HG02981 (cell line): ENCODE measurements around the gene KCNK4.
A peak's percentile ranks its signal among the peaks of the same experiment; 100 is the strongest.

Experiments used
- ATAC-seq: cut with Tn5 transposase; IDR thresholded peaks from one replicate; pipeline ENCODE4 v1.9.1; 2021; ENCODE audit warnings: mild to moderate bottlenecking, moderate library complexity; ENCODE audit not compliant: unreplicated experiment

Gene KCNK4

GRCh38 chr11:64289002-64289564 lies 2.0 kb upstream of the KCNK4 start:
- ATAC-seq: no peak

- no peak for ATAC-seq
Measured at GRCh38 chr11:64290352-64291261, 495 bp upstream of the KCNK4 start.

- ATAC-seq: no peak
Measured at GRCh38 chr11:64291752-64292459, 804 bp downstream of the KCNK4 start.

GRCh38 chr11:64292460-64293254 lies 1.6 kb downstream of the KCNK4 start:
- no peak for ATAC-seq

GRCh38 chr11:64294774-64295173 lies 3.7 kb downstream of the KCNK4 start:
- no peak for ATAC-seq

GRCh38 chr11:64295760-64296159 lies 4.7 kb downstream of the KCNK4 start:
- no peak for ATAC-seq

GRCh38 chr11:64296236-64296635 lies 5.1 kb downstream of the KCNK4 start:
- no peak for ATAC-seq

- no peak for ATAC-seq
Measured at GRCh38 chr11:64296830-64297698, 6.0 kb downstream of the KCNK4 start.

GRCh38 chr11:64297699-64298358 lies 6.7 kb downstream of the KCNK4 start:
- ATAC-seq: no peak

GRCh38 chr11:64298966-64299846 lies 8.1 kb downstream of the KCNK4 start:
- no peak for ATAC-seq

GRCh38 chr11:64299847-64300648 lies 8.9 kb downstream of the KCNK4 start, which contains the start of gene CATSPERZ:
Gene CATSPERZ, plus strand, starts transcription at chr11:64300358. Its CDS starts 53 bp downstream, at chr11:64300411.
- ATAC-seq: no peak

GRCh38 chr11:64303109-64304031 lies 12.3 kb downstream of the KCNK4 start:
- ATAC-seq: no peak

GRCh38 chr11:64304032-64304315 lies 12.9 kb downstream of the KCNK4 start:
- ATAC-seq: no peak

GRCh38 chr11:64304316-64305072 lies 13.4 kb downstream of the KCNK4 start:
- peak; percentile 31 for ATAC-seq

- peak; percentile 71 for ATAC-seq
Measured at GRCh38 chr11:64305075-64305690, 14.1 kb downstream of the KCNK4 start, which contains the start of gene ESRRA. Gene ESRRA, plus strand, starts transcription at chr11:64305524. Its CDS starts 1,656 bp downstream, at chr11:64307180.
